ENCODE data around the gene CSPG4.

CSPG4 gene

GRCh38 chr15:75672646-75673425, 39.8 kb downstream of the CSPG4 start:
- Histone ChIP-seq H3K9me3 (ENCODE audit: control insufficient read depth, low read length) (no peaks in the 10 kb centered on the region), H3K4me3 (ENCODE audit: low read length) (no peak overlapping the region), H3K4me1 (ENCODE audit: control insufficient read depth, insufficient read depth, low read length) (peaks cover 40% of the 10 kb centered on the region), H3K36me3 (ENCODE audit: control insufficient read depth, insufficient read depth, low read length) (no peaks in the 10 kb centered on the region), H3K9ac (ENCODE audit: low read length) (peak overlapping the region; percentile 38), H3K27me3 (ENCODE audit: control insufficient read depth, insufficient read depth, low read length) (no peaks in the 10 kb centered on the region)

GRCh38 chr15:75671730-75672602, 40.7 kb downstream of the CSPG4 start:
- H3K36me3 ChIP-seq (ENCODE audit: control insufficient read depth, insufficient read depth, low read length) = no peaks in the 10 kb centered on the region
- peaks cover 46% of the 10 kb centered on the region for H3K4me1 ChIP-seq (ENCODE audit: control insufficient read depth, insufficient read depth, low read length)
- no peaks in the 10 kb centered on the region for H3K27me3 ChIP-seq (ENCODE audit: control insufficient read depth, insufficient read depth, low read length)
- peak overlapping the region; percentile 38 for H3K9ac ChIP-seq (ENCODE audit: low read length)
- H3K9me3 ChIP-seq (ENCODE audit: control insufficient read depth, low read length) = no peaks in the 10 kb centered on the region
- no peak overlapping the region for H3K4me3 ChIP-seq (ENCODE audit: low read length)

GRCh38 chr15:75669879-75670212, 42.8 kb downstream of the CSPG4 start:
- Histone ChIP-seq H3K36me3 (ENCODE audit: control insufficient read depth, insufficient read depth, low read length) (no peaks in the 10 kb centered on the region), H3K27me3 (ENCODE audit: control insufficient read depth, insufficient read depth, low read length) (no peaks in the 10 kb centered on the region), H3K9ac (ENCODE audit: low read length) (no peak overlapping the region), H3K9me3 (ENCODE audit: control insufficient read depth, low read length) (no peaks in the 10 kb centered on the region), H3K4me3 (ENCODE audit: low read length) (no peak overlapping the region), H3K4me1 (ENCODE audit: control insufficient read depth, insufficient read depth, low read length) (peaks cover 67% of the 10 kb centered on the region)

GRCh38 chr15:75669191-75669878, 43.3 kb downstream of the CSPG4 start:
- Histone ChIP-seq H3K27me3 (ENCODE audit: control insufficient read depth, insufficient read depth, low read length) (no peaks in the 10 kb centered on the region), H3K4me1 (ENCODE audit: control insufficient read depth, insufficient read depth, low read length) (peaks cover 72% of the 10 kb centered on the region), H3K4me3 (ENCODE audit: low read length) (no peak overlapping the region), H3K9ac (ENCODE audit: low read length) (peak overlapping the region; percentile 35), H3K9me3 (ENCODE audit: control insufficient read depth, low read length) (no peaks in the 10 kb centered on the region), H3K36me3 (ENCODE audit: control insufficient read depth, insufficient read depth, low read length) (no peaks in the 10 kb centered on the region)

- Histone ChIP-seq H3K9ac (ENCODE audit: low read length) (peak overlapping the region; percentile 63), H3K4me3 (ENCODE audit: low read length) (peak overlapping the region; percentile 16), H3K27me3 (ENCODE audit: control insufficient read depth, insufficient read depth, low read length) (no peaks in the 10 kb centered on the region), H3K9me3 (ENCODE audit: control insufficient read depth, low read length) (no peaks in the 10 kb centered on the region), H3K4me1 (ENCODE audit: control insufficient read depth, insufficient read depth, low read length) (peaks cover 75% of the 10 kb centered on the region), H3K36me3 (ENCODE audit: control insufficient read depth, insufficient read depth, low read length) (peaks cover 4% of the 10 kb centered on the region)
Observed at GRCh38 chr15:75666823-75667501, 45.7 kb downstream of the CSPG4 start.

- H3K36me3 ChIP-seq (ENCODE audit: control insufficient read depth, insufficient read depth, low read length) = peaks cover 4% of the 10 kb centered on the region
- peaks cover 94% of the 10 kb centered on the region for H3K4me1 ChIP-seq (ENCODE audit: control insufficient read depth, insufficient read depth, low read length)
- no peaks in the 10 kb centered on the region for H3K9me3 ChIP-seq (ENCODE audit: control insufficient read depth, low read length)
- H3K9ac ChIP-seq (ENCODE audit: low read length) = peak overlapping the region; percentile 3
- H3K4me3 ChIP-seq (ENCODE audit: low read length) = no peak overlapping the region
- H3K27me3 ChIP-seq (ENCODE audit: control insufficient read depth, insufficient read depth, low read length) = no peaks in the 10 kb centered on the region
Observed at GRCh38 chr15:75663931-75664421, 48.7 kb downstream of the CSPG4 start.

- H3K4me1 ChIP-seq (ENCODE audit: control insufficient read depth, insufficient read depth, low read length) = peaks cover 87% of the 10 kb centered on the region
Observed at GRCh38 chr15:75662823-75663519, 49.7 kb downstream of the CSPG4 start.

GRCh38 chr15:75661756-75662140, 50.9 kb downstream of the CSPG4 start:
- H3K9ac ChIP-seq (ENCODE audit: low read length) = peak overlapping the region; percentile 62
- no peaks in the 10 kb centered on the region for H3K27me3 ChIP-seq (ENCODE audit: control insufficient read depth, insufficient read depth, low read length)
- peaks cover 4% of the 10 kb centered on the region for H3K36me3 ChIP-seq (ENCODE audit: control insufficient read depth, insufficient read depth, low read length)
- H3K4me1 ChIP-seq (ENCODE audit: control insufficient read depth, insufficient read depth, low read length) = peaks cover 76% of the 10 kb centered on the region
- H3K9me3 ChIP-seq (ENCODE audit: control insufficient read depth, low read length) = no peaks in the 10 kb centered on the region
- H3K4me3 ChIP-seq (ENCODE audit: low read length) = no peak overlapping the region

More at GRCh38 chr15:75662823-75663519, 49.7 kb downstream of the CSPG4 start:
- H3K27me3 ChIP-seq (ENCODE audit: control insufficient read depth, insufficient read depth, low read length) = no peaks in the 10 kb centered on the region
- peak overlapping the region; percentile 3 for H3K9ac ChIP-seq (ENCODE audit: low read length)
- no peak overlapping the region for H3K4me3 ChIP-seq (ENCODE audit: low read length)
- H3K36me3 ChIP-seq (ENCODE audit: control insufficient read depth, insufficient read depth, low read length) = peaks cover 4% of the 10 kb centered on the region
- H3K9me3 ChIP-seq (ENCODE audit: control insufficient read depth, low read length) = no peaks in the 10 kb centered on the region

GRCh38 chr15:75661100-75661755, 51.4 kb downstream of the CSPG4 start:
- no peaks in the 10 kb centered on the region for H3K9me3 ChIP-seq (ENCODE audit: control insufficient read depth, low read length)
- peaks cover 4% of the 10 kb centered on the region for H3K36me3 ChIP-seq (ENCODE audit: control insufficient read depth, insufficient read depth, low read length)
- H3K4me1 ChIP-seq (ENCODE audit: control insufficient read depth, insufficient read depth, low read length) = peaks cover 70% of the 10 kb centered on the region
- H3K9ac ChIP-seq (ENCODE audit: low read length) = peak overlapping the region; percentile 62
- H3K27me3 ChIP-seq (ENCODE audit: control insufficient read depth, insufficient read depth, low read length) = no peaks in the 10 kb centered on the region
- H3K4me3 ChIP-seq (ENCODE audit: low read length) = no peak overlapping the region

- H3K36me3 ChIP-seq (ENCODE audit: control insufficient read depth, insufficient read depth, low read length) = peaks cover 4% of the 10 kb centered on the region
- no peak overlapping the region for H3K4me3 ChIP-seq (ENCODE audit: low read length)
- H3K9me3 ChIP-seq (ENCODE audit: control insufficient read depth, low read length) = no peaks in the 10 kb centered on the region
- H3K9ac ChIP-seq (ENCODE audit: low read length) = no peak overlapping the region
- no peaks in the 10 kb centered on the region for H3K27me3 ChIP-seq (ENCODE audit: control insufficient read depth, insufficient read depth, low read length)
- H3K4me1 ChIP-seq (ENCODE audit: control insufficient read depth, insufficient read depth, low read length) = peaks cover 63% of the 10 kb centered on the region
Observed at GRCh38 chr15:75659928-75660645, 52.6 kb downstream of the CSPG4 start.

Data from mucosa of stomach (tissue), 1 donor.